MM.1S (cell line): Measurements from ENCODE around the gene LTB4R.

Experiments
- EZH2 ChIP-seq: fragments of 300-600 bp; sonication (generic); optimal IDR thresholded peaks from 2 replicates; pipeline ENCODE3; 2017; ENCODE audit warnings: low read depth, mild to moderate bottlenecking, antibody characterized with exemption, low read length, mixed read lengths
- TF ChIP-seq, protein P1 (sequence below): fragments of 300-600 bp; sonication (generic); IDR thresholded peaks from 2 replicates; pipeline ENCODE4 v1.5.1; 2016; ENCODE audit warnings: antibody characterized with exemption, low read length, mixed read lengths

DNA sequence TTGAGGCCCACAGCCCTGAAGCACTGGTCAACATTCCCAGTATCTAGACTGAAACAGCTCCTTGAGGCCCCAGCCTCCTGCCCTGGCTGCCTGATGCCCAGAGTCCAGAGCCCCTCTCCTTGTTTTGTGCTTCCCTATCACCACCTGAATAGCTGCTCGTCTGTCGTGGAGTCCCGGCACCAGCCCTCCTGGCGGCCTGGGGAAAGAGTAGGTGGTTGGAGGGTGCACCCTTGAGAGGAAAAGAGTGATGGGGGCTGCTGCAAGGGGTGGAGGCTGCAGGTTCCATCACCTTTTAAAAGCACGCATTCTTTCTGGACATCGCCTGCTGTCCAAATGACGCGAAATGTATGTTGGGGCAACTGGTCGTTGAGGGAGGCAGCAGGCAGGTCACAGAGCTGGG, 43.1 kb upstream of the LTB4R start:
- TF ChIP-seq, protein P1, sequence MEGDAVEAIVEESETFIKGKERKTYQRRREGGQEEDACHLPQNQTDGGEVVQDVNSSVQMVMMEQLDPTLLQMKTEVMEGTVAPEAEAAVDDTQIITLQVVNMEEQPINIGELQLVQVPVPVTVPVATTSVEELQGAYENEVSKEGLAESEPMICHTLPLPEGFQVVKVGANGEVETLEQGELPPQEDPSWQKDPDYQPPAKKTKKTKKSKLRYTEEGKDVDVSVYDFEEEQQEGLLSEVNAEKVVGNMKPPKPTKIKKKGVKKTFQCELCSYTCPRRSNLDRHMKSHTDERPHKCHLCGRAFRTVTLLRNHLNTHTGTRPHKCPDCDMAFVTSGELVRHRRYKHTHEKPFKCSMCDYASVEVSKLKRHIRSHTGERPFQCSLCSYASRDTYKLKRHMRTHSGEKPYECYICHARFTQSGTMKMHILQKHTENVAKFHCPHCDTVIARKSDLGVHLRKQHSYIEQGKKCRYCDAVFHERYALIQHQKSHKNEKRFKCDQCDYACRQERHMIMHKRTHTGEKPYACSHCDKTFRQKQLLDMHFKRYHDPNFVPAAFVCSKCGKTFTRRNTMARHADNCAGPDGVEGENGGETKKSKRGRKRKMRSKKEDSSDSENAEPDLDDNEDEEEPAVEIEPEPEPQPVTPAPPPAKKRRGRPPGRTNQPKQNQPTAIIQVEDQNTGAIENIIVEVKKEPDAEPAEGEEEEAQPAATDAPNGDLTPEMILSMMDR, result no peak
- TF ChIP-seq EZH2, result no peak
